Duodenal mucosa (tissue), 2 donors: ENCODE data around the gene SLC38A3.

ENCODE experiments used
- H3K27ac ChIP-seq: one replicate; pipeline ENCODE4 v1.7.0; 2013; ENCODE audit warnings: low read depth, low read length
- H3K27me3 ChIP-seq, 2 donors: one replicate each; pipeline ENCODE4 v1.7.0; 2013; ENCODE audit warnings: low read length in 2 of 2, control low read depth in 1 of 2; ENCODE audit not compliant: insufficient read depth in 2 of 2, control insufficient read depth in 1 of 2
- H3K36me3 ChIP-seq, 2 donors: one replicate each; pipeline ENCODE4 v1.7.0; 2013; ENCODE audit warnings: low read length in 2 of 2, control low read depth in 1 of 2; ENCODE audit not compliant: insufficient read depth in 2 of 2, control insufficient read depth in 1 of 2
- H3K4me1 ChIP-seq, 2 donors: one replicate each; pipeline ENCODE4 v1.7.0; 2013; ENCODE audit warnings: low read length in 2 of 2, control low read depth in 1 of 2; ENCODE audit not compliant: insufficient read depth in 2 of 2, control insufficient read depth in 1 of 2
- H3K4me3 ChIP-seq, 2 donors: one replicate each; pipeline ENCODE4 v1.7.0; 2013; ENCODE audit warnings: low read length in 2 of 2, low read depth in 1 of 2
- H3K9ac ChIP-seq, 2 donors: one replicate each; pipeline ENCODE4 v1.7.0; 2013; ENCODE audit warnings: low read length in 2 of 2, low read depth in 1 of 2
- H3K9me3 ChIP-seq, 2 donors: one replicate each; pipeline ENCODE4 v1.7.0; 2013; ENCODE audit warnings: low read length in 2 of 2, control low read depth in 1 of 2; ENCODE audit not compliant: control insufficient read depth in 1 of 2

Gene SLC38A3

GRCh38 chr3:50169232-50169832 lies 35.7 kb upstream of the SLC38A3 start:
- peak overlapping the region; percentile 46 for H3K27ac ChIP-seq
- peaks cover 91 to 93% of the 10 kb centered on the region in 2 donors for H3K4me1 ChIP-seq
- no peaks in the 10 kb centered on the region for H3K27me3 ChIP-seq
- peaks cover 0 to 8% of the 10 kb centered on the region in 2 donors for H3K36me3 ChIP-seq
- H3K4me3 ChIP-seq: no peak overlapping the region
- no peaks in the 10 kb centered on the region for H3K9me3 ChIP-seq
- H3K9ac ChIP-seq: no peak overlapping the region

DNA sequence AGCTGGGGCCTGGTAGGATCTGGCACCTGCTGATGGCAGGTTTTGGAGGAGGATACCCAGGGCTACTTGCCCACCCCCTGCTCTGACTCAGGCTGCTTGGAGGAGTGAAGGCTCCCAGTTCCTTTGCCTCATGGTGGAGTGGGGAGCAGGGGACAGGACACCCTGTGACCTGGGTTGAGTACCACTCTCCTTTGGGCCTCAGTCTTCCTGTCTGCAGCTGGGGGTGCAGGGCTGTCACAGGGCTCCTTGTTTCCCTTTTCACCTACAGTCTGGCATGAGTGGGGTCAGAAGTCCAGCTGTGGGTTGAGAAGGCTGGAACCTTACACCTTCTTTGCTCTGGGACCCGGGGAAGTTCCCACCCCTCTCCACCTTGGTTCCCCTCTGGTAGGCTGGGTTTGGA lies 35.2 kb upstream of the SLC38A3 start:
- peaks cover 86 to 88% of the 10 kb centered on the region in 2 donors for H3K4me1 ChIP-seq
- no peak overlapping the region for H3K9ac ChIP-seq
- no peaks in the 10 kb centered on the region for H3K27me3 ChIP-seq
- H3K27ac ChIP-seq: peak overlapping the region; percentile 46
- no peak overlapping the region for H3K4me3 ChIP-seq
- H3K36me3 ChIP-seq: peaks cover 0 to 8% of the 10 kb centered on the region in 2 donors
- no peaks in the 10 kb centered on the region for H3K9me3 ChIP-seq

GRCh38 chr3:50170689-50171088 lies 34.4 kb upstream of the SLC38A3 start:
- Histone ChIP-seq H3K27ac (peak overlapping the region; percentile 46), H3K4me3 (no peak overlapping the region), H3K36me3 (peaks cover 6 to 8% of the 10 kb centered on the region in 2 donors), H3K4me1 (peaks cover 79 to 80% of the 10 kb centered on the region in 2 donors), H3K27me3 (no peaks in the 10 kb centered on the region), H3K9me3 (no peaks in the 10 kb centered on the region), H3K9ac (peak overlapping the region in 1 of 2 donors; percentile 29)

- H3K27me3 ChIP-seq: no peaks in the 10 kb centered on the region
- peaks cover 74 to 76% of the 10 kb centered on the region in 2 donors for H3K4me1 ChIP-seq
- no peak overlapping the region for H3K4me3 ChIP-seq
- H3K36me3 ChIP-seq: peaks cover 8 to 9% of the 10 kb centered on the region in 2 donors
- peak overlapping the region in 1 of 2 donors; percentile 18 for H3K9ac ChIP-seq
- H3K27ac ChIP-seq: peak overlapping the region; percentile 39
- H3K9me3 ChIP-seq: no peaks in the 10 kb centered on the region
Observed at GRCh38 chr3:50171540-50172301, 33.4 kb upstream of the SLC38A3 start.

DNA sequence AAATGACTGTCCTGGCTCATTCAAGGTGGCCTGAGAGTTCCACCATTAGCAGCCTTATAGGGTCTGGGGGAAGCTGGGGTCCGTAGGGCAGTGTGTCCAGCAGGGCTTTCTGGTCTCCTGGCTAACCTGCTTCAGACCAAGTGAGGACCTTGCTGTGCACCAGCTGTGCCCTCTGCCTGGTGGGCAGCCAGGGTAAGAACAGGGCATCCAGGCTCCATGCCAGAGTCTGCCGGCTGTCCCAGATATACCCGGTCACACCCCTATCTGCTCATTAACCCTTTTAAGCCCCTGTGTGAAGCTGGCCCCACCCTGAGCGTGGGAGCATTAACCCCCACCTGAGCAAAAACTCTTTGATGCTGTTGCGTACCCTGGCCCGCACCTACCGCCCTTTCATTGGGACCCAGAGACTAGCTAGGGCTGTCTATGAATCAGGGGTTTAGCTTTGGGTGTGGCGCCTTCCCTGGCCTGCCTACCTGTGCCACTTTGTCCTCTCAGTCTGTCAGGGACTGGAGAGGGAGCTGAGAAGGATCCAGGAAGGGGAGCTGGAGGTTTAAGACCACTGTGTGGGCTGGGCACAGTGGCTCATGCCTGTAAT lies 32.3 kb upstream of the SLC38A3 start:
- Histone ChIP-seq H3K4me1 (peaks cover 72 to 75% of the 10 kb centered on the region in 2 donors), H3K9me3 (no peaks in the 10 kb centered on the region), H3K36me3 (peaks cover 8 to 9% of the 10 kb centered on the region in 2 donors), H3K27ac (no peak overlapping the region), H3K27me3 (no peaks in the 10 kb centered on the region), H3K4me3 (peak overlapping the region in 1 of 2 donors; percentile 21), H3K9ac (no peak overlapping the region)

- Histone ChIP-seq H3K9me3 (no peaks in the 10 kb centered on the region), H3K27me3 (no peaks in the 10 kb centered on the region), H3K27ac (no peak overlapping the region), H3K4me3 (no peak overlapping the region), H3K4me1 (peaks cover 60 to 63% of the 10 kb centered on the region in 2 donors), H3K36me3 (peaks cover 8 to 9% of the 10 kb centered on the region in 2 donors), H3K9ac (no peak overlapping the region)
Observed at GRCh38 chr3:50173685-50174516, 31.2 kb upstream of the SLC38A3 start.

DNA sequence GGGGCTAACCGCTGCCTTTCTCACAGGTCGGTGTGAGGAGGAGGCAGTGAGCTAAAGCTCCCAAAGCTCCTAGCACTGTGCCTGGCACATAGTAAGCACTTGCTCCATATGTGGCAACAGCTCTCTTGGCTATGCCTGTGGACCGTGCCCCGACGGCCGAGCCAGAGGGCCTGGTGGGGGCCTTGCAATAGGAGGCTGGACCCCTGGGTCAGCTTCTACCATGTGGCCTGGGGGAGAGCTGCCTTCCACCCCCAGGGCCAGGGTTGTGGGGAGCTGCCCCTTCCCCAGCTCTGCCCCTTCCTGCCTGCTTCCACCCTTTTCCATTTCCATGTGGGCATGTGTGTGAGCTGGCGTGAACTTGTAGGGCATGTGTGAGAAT lies 30.6 kb upstream of the SLC38A3 start:
- H3K27ac ChIP-seq: no peak overlapping the region
- no peaks in the 10 kb centered on the region for H3K27me3 ChIP-seq
- H3K36me3 ChIP-seq: peaks cover 8 to 9% of the 10 kb centered on the region in 2 donors
- no peak overlapping the region for H3K9ac ChIP-seq
- H3K9me3 ChIP-seq: no peaks in the 10 kb centered on the region
- H3K4me1 ChIP-seq: peaks cover 54 to 62% of the 10 kb centered on the region in 2 donors
- no peak overlapping the region for H3K4me3 ChIP-seq

DNA sequence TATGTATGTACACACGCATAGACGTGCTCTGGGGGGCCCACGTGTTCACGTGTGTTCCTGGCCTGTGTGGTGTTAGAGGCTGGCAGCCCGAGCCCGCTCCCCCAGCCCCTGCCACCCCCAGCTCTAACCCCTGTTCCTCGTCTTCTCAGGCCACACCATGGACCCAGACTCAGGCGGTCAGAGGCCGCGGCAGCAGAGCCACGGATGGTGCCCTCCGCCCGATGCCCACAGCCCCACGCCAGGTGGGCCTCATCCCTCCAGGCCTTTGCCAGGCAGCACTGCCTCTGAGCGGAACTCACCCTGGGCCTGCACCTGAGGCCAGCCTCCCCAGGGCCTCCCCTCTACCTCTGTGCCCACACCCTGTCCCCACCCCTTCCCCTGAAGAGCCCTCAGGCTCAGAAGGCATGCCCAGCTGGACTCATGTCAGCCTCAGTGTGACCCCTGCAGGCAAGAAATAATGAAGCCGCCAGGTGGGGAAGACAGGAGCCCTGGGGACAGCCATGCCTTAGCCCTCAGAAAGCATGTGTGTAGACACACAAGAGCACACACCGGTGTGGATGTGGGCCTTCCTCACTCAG lies 30.0 kb upstream of the SLC38A3 start:
- H3K27me3 ChIP-seq: no peaks in the 10 kb centered on the region
- no peak overlapping the region for H3K4me3 ChIP-seq
- no peaks in the 10 kb centered on the region for H3K9me3 ChIP-seq
- no peak overlapping the region for H3K9ac ChIP-seq
- peaks cover 8 to 9% of the 10 kb centered on the region in 2 donors for H3K36me3 ChIP-seq
- H3K27ac ChIP-seq: no peak overlapping the region
- H3K4me1 ChIP-seq: peaks cover 49 to 57% of the 10 kb centered on the region in 2 donors

- H3K4me1 ChIP-seq: peaks cover 26 to 44% of the 10 kb centered on the region in 2 donors
- peaks cover 7 to 15% of the 10 kb centered on the region in 2 donors for H3K36me3 ChIP-seq
- H3K27me3 ChIP-seq: no peaks in the 10 kb centered on the region
- H3K9me3 ChIP-seq: no peaks in the 10 kb centered on the region
- no peak overlapping the region for H3K4me3 ChIP-seq
- no peak overlapping the region for H3K9ac ChIP-seq
- H3K27ac ChIP-seq: no peak overlapping the region
Observed at GRCh38 chr3:50177346-50177745, 27.7 kb upstream of the SLC38A3 start.
